Measurements from ENCODE around the gene TADA1.
"Not testable (repeated sequence)": the region's sequence is repeated elsewhere in the genome, so short reads cannot be mapped to it uniquely, and the experiment has no call there.

Gene TADA1

DNA sequence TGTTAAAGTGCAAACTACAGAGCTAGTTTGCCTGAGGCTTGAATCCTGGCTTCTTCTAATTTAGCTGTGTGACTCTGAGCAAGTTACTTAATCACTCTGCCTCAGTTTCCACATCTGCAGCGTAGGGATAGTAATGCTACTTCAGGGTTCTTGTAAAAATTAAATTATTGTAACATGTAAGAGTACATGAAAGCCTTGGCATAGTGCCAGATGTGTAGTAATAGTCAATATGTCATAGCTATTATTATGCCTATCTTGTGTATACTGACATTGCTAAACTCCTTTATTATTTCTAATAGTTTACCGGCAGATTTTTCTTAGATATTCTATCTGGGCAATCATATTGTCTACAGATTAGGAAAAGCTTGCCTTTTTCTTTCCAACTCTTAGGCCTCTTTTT lies 6.8 kb upstream of the TADA1 start:
- DNase-seq (ENCODE audit: low read depth): peak; percentile 3
- TF ChIP-seq, protein P1, sequence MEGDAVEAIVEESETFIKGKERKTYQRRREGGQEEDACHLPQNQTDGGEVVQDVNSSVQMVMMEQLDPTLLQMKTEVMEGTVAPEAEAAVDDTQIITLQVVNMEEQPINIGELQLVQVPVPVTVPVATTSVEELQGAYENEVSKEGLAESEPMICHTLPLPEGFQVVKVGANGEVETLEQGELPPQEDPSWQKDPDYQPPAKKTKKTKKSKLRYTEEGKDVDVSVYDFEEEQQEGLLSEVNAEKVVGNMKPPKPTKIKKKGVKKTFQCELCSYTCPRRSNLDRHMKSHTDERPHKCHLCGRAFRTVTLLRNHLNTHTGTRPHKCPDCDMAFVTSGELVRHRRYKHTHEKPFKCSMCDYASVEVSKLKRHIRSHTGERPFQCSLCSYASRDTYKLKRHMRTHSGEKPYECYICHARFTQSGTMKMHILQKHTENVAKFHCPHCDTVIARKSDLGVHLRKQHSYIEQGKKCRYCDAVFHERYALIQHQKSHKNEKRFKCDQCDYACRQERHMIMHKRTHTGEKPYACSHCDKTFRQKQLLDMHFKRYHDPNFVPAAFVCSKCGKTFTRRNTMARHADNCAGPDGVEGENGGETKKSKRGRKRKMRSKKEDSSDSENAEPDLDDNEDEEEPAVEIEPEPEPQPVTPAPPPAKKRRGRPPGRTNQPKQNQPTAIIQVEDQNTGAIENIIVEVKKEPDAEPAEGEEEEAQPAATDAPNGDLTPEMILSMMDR (conservative IDR thresholded peaks at IDR 0.05; ENCODE audit: control insufficient read depth, insufficient read depth, low read depth, low read length): no peak
- no peak overlapping the region for H3K4me3 ChIP-seq (ENCODE audit: control insufficient read depth, low read depth, low read length)

DNA sequence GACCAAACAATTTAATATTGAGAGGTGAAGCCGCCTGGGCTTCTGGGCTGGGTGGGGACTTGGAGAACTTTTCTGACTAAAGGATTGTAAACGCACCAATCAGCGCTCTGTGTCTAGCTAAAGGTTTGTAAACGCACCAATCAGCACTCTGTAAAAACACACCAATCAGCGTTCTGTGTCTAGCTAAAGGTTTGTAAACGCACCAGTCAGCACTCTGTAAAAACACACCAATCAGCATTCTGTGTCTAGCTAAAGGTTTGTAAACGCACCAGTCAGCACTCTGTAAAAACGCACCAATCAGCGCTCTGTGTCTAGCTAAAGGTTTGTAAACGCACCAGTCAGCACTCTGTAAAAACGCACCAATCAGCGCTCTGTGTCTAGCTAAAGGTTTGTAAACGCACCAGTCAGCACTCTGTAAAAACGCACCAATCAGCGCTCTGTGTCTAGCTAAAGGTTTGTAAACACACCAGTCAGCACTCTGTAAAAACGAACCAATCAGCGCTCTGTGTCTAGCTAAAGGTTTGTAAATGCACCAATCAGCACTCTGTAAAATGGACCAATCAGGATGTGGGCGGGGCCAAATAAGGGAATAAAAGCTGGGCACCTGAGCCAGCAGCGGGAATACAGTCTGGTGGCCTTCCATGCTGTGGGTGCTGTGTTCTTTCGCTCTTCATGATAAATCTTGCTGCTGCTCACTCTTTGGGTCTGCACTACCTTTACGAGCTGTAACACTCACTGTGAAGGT lies 2.3 kb upstream of the TADA1 start:
- not testable (repeated sequence) for DNase-seq (ENCODE audit: low read depth); H3K4me3 ChIP-seq (ENCODE audit: control insufficient read depth, low read depth, low read length)

DNA sequence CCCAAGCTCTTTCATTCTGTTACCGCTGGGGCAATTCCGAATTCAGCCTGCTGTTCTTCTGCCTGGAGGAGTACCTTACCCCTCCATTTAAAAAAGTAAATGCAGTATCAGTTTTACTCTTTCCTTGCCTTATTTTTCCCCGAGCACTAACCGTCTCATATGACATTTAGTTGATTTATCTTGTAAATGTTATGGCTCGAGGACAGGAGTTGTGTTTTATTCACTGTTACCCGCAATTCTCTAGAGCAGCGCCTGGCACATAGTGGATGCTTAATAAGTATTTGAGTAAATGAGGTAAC lies 425 bp upstream of the TADA1 start:
- no peak for DNase-seq (ENCODE audit: low read depth)
- TF ChIP-seq, protein P1 (conservative IDR thresholded peaks at IDR 0.05; ENCODE audit: control insufficient read depth, insufficient read depth, low read depth, low read length): peak; percentile 22
- peak overlapping the region; percentile 80 for H3K4me3 ChIP-seq (ENCODE audit: control insufficient read depth, low read depth, low read length)

DNA sequence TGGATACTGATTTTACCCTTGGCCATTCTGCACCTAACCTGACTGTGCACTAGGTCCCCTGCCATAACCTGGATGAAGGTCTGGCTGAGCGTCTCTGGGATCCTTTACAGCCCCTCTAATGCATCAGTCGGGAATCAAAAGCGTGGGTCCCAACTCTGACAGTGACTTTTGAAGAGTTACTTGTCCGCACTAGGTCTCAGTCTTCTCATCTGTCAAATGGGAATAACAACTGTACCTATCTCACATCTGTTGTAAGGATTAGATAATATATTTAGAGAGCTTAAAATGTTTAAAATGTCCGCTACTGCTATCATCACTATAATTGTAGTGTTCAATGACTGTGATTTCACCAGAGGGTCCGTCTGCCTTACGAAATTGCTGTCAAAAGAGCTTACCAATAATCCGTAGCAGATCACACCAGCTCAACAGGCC lies 746 bp downstream of the TADA1 start:
- TF ChIP-seq, protein P1 (conservative IDR thresholded peaks at IDR 0.05; ENCODE audit: control insufficient read depth, insufficient read depth, low read depth, low read length): no peak
- peak overlapping the region; percentile 80 for H3K4me3 ChIP-seq (ENCODE audit: control insufficient read depth, low read depth, low read length)
- DNase-seq (ENCODE audit: low read depth): no peak

DNA sequence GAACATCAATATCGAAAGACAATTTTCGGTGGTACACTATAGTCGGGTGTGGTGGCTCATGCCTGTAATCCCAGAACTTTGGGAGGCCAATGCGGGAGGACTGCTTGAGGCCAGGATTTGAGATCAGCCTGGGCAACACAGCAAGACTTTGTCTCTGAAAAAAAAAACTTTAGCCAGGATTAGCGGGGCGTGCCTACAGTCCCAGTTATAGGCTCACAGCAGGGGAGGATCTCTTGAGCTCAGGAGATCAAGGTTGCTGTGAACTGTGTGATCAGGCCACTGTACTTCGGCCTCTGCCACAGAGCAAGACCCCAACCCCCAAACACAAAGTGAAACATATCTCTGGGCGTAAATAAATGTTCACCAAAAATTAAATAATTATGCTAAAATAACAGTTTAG lies 1.6 kb downstream of the TADA1 start:
- DNase-seq (ENCODE audit: low read depth): no peak
- TF ChIP-seq, protein P1 (conservative IDR thresholded peaks at IDR 0.05; ENCODE audit: control insufficient read depth, insufficient read depth, low read depth, low read length): no peak
- H3K4me3 ChIP-seq (ENCODE audit: control insufficient read depth, low read depth, low read length): no peak overlapping the region

DNA sequence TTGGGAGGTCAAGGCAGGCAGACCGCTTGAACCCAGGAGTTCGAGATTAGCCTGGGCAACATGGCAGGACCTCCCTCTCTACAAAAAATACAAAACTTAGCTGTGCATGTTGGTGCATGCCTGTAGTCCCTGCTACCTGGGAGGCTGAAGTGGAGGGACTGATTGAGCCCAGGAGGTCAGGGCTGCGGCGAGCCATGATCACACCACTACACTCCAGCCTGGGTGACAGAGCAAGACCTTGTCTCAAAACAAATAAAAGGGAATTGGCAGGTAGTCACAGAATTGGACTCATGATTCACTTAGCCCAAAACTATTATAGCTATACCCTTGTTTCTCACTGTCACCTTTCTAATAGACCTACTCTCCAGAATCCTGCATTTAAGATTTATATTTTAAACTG lies 5.5 kb downstream of the TADA1 start:
- H3K4me3 ChIP-seq (ENCODE audit: control insufficient read depth, low read depth, low read length): no peak overlapping the region
- no peak for DNase-seq (ENCODE audit: low read depth)
- TF ChIP-seq, protein P1 (conservative IDR thresholded peaks at IDR 0.05; ENCODE audit: control insufficient read depth, insufficient read depth, low read depth, low read length): no peak

DNA sequence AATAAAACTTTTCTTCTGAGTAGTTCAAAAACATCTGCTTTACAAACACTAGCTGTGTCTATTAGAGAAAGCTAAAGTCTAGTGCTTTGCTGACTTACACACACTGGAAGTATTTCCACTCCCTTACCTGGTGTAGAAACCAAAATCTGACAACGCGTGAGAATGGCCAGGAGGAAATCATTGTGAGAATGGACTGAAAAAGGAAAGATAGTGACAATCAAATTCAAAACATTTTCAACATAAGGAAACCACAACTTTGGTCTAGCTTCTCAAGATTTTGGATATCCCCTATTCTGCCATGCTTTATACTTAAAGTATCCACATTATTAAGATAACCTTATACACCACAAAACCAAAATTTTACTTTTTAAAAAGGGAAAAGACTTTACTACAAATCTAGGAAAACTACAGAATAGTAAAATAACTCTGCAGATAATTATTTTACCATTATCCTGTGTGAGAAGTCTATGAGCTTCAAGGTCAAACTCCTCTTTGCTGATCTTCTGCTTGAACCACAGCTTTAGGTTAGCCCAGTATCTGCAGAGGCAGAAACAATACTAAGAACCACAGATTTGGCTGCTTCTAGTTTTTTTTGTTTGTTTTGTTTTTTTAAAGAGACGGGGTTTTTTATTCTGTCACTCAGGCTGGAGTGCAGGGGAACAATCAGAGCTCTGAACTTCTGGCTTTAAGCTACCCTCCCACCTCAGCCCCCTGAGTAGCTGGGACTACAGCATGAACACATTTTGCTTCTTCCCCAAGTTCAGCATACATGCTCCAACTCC lies 6.6 kb downstream of the TADA1 start:
- no peak for DNase-seq (ENCODE audit: low read depth)
- no peak overlapping the region for H3K4me3 ChIP-seq (ENCODE audit: control insufficient read depth, low read depth, low read length)
- TF ChIP-seq, protein P1 (conservative IDR thresholded peaks at IDR 0.05; ENCODE audit: control insufficient read depth, insufficient read depth, low read depth, low read length): no peak

Data from fibroblast of mammary gland (primary cell).